Neural cell (in vitro differentiated cells): ENCODE results near the gene OTOG. TPM values are rescaled to one million over a fixed set of nuclear protein-coding genes. Genes with fewer than 3 reads are reported as not detected.

ENCODE experiments used
- H2AFZ ChIP-seq: fragments of 200-600, 300-800 bp; sonication (generic), shearing (Covaris generic); 2 replicates; pipeline ENCODE4 v1.6.0; 2014; ENCODE audit warnings: low read depth, mild to moderate bottlenecking, antibody characterized with exemption, low read length, moderate library complexity
- H3F3A ChIP-seq: fragments of 200-600 bp; shearing (Covaris generic); 2 replicates; pipeline ENCODE4 v1.6.1; 2016; ENCODE audit warnings: mild to moderate bottlenecking, moderate library complexity, mixed read lengths, antibody characterized with exemption, low read length; ENCODE audit not compliant: insufficient read depth, poor library complexity, severe bottlenecking
- H3K27ac ChIP-seq: fragments of 200-600, 300-800 bp; sonication (generic), shearing (Covaris generic); 2 replicates; pipeline ENCODE4 v1.5.1; 2014; ENCODE audit warnings: mild to moderate bottlenecking, low read length, moderate library complexity
- H3K27me3 ChIP-seq: fragments of 300-800, 200-600 bp; sonication (generic), shearing (Covaris generic); 2 replicates; pipeline ENCODE4 v1.6.0; 2014; ENCODE audit warnings: mild to moderate bottlenecking, low read depth, low read length, moderate library complexity; ENCODE audit not compliant: insufficient read depth
- H3K36me3 ChIP-seq: fragments of 300-800, 200-600 bp; sonication (generic), shearing (Covaris generic); 2 replicates; pipeline ENCODE4 v1.5.1; 2014; ENCODE audit warnings: mild to moderate bottlenecking, antibody characterized with exemption, low read length, moderate library complexity; ENCODE audit not compliant: insufficient read depth
- H3K4me2 ChIP-seq: fragments of 300-800, 200-600 bp; sonication (generic), shearing (Covaris generic); 2 replicates; pipeline ENCODE4 v1.6.0; 2014; ENCODE audit warnings: mild to moderate bottlenecking, low read length
- H3K4me3 ChIP-seq: fragments of 300-800, 200-600 bp; sonication (generic), shearing (Covaris generic); 2 replicates; pipeline ENCODE4 v1.5.1; 2014; ENCODE audit warnings: mild to moderate bottlenecking, low read length, moderate library complexity
- H3K79me2 ChIP-seq: fragments of 200-600 bp; shearing (Covaris generic); replicated peaks from 2 replicates; pipeline ENCODE4 v1.6.0; 2014; ENCODE audit warnings: mild to moderate bottlenecking, low read length, moderate library complexity; ENCODE audit not compliant: insufficient read depth
- H3K9ac ChIP-seq: fragments of 300-800, 200-600 bp; sonication (generic), shearing (Covaris generic); 2 replicates; pipeline ENCODE4 v1.6.1; 2016; ENCODE audit warnings: mild to moderate bottlenecking, low read length, mixed read lengths
- H3K9me2 ChIP-seq: fragments of 200-600 bp; shearing (Covaris generic); 2 replicates; pipeline ENCODE4 v1.6.1; 2016; ENCODE audit warnings: mild to moderate bottlenecking, low read length, mixed read lengths; ENCODE audit not compliant: insufficient read depth
- H3K9me3 ChIP-seq: fragments of 200-600, 300-800 bp; sonication (generic), shearing (Covaris generic); 2 replicates; pipeline ENCODE4 v1.6.1; 2016; ENCODE audit warnings: mild to moderate bottlenecking, mixed run types, low read length, moderate library complexity, mixed read lengths
- H4K20me1 ChIP-seq: fragments of 200-600 bp; shearing (Covaris generic); 2 replicates; pipeline ENCODE4 v1.6.1; 2016; ENCODE audit warnings: mild to moderate bottlenecking, mixed run types; ENCODE audit not compliant: insufficient read depth
- CTCF ChIP-seq: fragments of 450-650 bp; IDR thresholded peaks from 2 replicates; pipeline ENCODE4 v1.5.1; 2014; ENCODE audit warnings: antibody characterized with exemption, mild to moderate bottlenecking, moderate library complexity; ENCODE audit not compliant: poor library complexity, severe bottlenecking
- EP300 ChIP-seq: fragments of 450-650 bp; conservative IDR thresholded peaks from 2 replicates; pipeline ENCODE4 v1.6.1; 2014; ENCODE audit warnings: antibody characterized with exemption, mild to moderate bottlenecking, moderate library complexity; ENCODE audit not compliant: poor library complexity, severe bottlenecking
- EZH2 ChIP-seq: fragments of 200-600, 300-800 bp; shearing (Covaris generic), sonication (generic); IDR thresholded peaks from 2 replicates; pipeline ENCODE4 v1.6.1; 2014; ENCODE audit warnings: antibody characterized with exemption, low read length, borderline replicate concordance, mild to moderate bottlenecking; ENCODE audit not compliant: insufficient read depth, poor library complexity, severe bottlenecking
- MXI1 ChIP-seq: fragments of 450-650 bp; conservative IDR thresholded peaks from 2 replicates; pipeline ENCODE4 v1.6.1; 2014; ENCODE audit warnings: antibody characterized with exemption, mild to moderate bottlenecking; ENCODE audit not compliant: poor library complexity, severe bottlenecking
- POLR2AphosphoS5 ChIP-seq: IDR thresholded peaks from 2 replicates; pipeline ENCODE4 v1.6.1; 2012
- RAD21 ChIP-seq: fragments of 450-650 bp; conservative IDR thresholded peaks from 2 replicates; pipeline ENCODE4 v1.6.1; 2014; ENCODE audit warnings: antibody characterized with exemption, mild to moderate bottlenecking, moderate library complexity
- REST ChIP-seq: IDR thresholded peaks from 2 replicates; pipeline ENCODE4 v1.6.1; 2012; ENCODE audit warnings: borderline replicate concordance
- SMC3 ChIP-seq: fragments of 450-650 bp; conservative IDR thresholded peaks from 2 replicates; pipeline ENCODE4 v1.6.1; 2014; ENCODE audit warnings: antibody characterized with exemption, mild to moderate bottlenecking, moderate library complexity; ENCODE audit not compliant: poor library complexity
- TAF1 ChIP-seq: IDR thresholded peaks from 2 replicates; pipeline ENCODE4 v1.6.1; 2012; ENCODE audit warnings: low read depth
- polyA plus RNA-seq: library from polyadenylated mRNA; depleted of rRNA; stranded (reverse); fragments of >200 nt; gene quantifications from 2 replicates; pipeline ENCODE4 v1.2.3, GENCODE V29; 2014

The OTOG gene
- polyA plus RNA-seq, 1 donor from 2014 or later: not detected

DNA sequence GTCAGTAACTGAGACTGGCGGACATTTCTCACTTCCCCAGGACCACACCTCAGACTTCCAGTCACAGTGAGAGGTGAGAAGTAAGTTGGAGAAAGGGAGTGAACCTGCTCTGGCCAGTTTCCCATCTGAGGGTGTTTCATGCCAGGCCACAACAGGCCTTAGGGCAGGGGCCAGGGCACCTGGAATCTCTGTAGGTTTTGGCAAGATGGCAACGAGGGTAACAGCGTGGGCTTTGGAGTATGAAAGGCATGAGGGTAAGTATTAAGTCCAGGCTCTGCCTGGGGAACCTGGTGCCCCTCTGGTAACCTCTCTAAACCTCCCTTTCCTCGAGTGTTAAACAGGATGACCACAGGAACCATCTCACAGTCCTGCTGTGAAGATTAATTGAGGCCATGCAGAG is 41.9 kb upstream of the OTOG start:
- Histone ChIP-seq H3K4me2 (no peak overlapping the region), H3K9me2 (no peaks in the 10 kb centered on the region), H2AFZ (no peak overlapping the region), H3K36me3 (no peaks in the 10 kb centered on the region), H3K9me3 (no peaks in the 10 kb centered on the region), H3K4me3 (no peak overlapping the region), H3K27ac (no peak overlapping the region), H3K9ac (no peak overlapping the region), H3K79me2 (no peaks in the 10 kb centered on the region), H4K20me1 (no peaks in the 10 kb centered on the region), H3K27me3 (no peaks in the 10 kb centered on the region), H3F3A (no peaks in the 10 kb centered on the region)
- TF ChIP-seq RAD21: no peak
- TF ChIP-seq SMC3: no peak
- no peak for TF ChIP-seq REST

- no peak overlapping the region for H3K4me3 ChIP-seq
- H4K20me1 ChIP-seq: no peaks in the 10 kb centered on the region
- TF ChIP-seq EP300 (no peak), TAF1 (no peak), CTCF (no peak), EZH2 (no peak), RAD21 (no peak), REST (no peak), SMC3 (no peak), POLR2AphosphoS5 (no peak), MXI1 (no peak)
- H3K27me3 ChIP-seq: no peaks in the 10 kb centered on the region
- H3K9ac ChIP-seq: no peak overlapping the region
- no peak overlapping the region for H2AFZ ChIP-seq
- H3K27ac ChIP-seq: no peak overlapping the region
- H3K36me3 ChIP-seq: no peaks in the 10 kb centered on the region
- H3K4me2 ChIP-seq: no peak overlapping the region
- no peaks in the 10 kb centered on the region for H3K9me2 ChIP-seq
- no peaks in the 10 kb centered on the region for H3K9me3 ChIP-seq
- no peaks in the 10 kb centered on the region for H3K79me2 ChIP-seq
- H3F3A ChIP-seq: no peaks in the 10 kb centered on the region
These were observed 40.7 kb upstream of the OTOG start for GRCh38 chr11:17506314-17506713.
